ENCODE results near the gene GLB1L.

The GLB1L gene

DNA sequence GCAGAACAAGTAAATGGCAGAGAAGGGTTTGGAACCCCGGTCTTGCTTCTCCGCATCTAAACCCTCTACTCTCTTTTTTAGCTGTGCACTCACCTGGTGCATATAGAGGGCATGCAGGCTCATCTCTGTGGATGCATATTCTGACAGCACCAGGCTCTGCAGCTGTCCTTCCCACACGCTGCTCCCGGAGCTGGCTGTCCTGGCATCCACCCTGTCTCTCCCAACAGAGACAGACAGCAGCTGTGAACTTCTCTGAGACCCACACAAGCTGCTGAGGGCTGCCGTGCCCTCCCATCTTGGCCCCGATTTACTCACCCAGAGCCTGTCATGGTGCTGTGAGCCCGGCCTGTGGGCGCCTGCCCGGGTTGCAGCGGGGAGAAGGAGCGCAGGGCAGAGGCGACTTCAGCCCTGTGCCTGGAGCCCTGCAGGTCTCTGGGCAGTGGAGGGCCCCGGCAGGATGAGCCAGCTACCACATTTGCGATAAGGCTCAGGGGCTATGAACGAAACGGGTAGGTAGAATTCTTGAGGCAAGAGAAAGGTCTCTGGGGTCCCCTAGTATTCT, 23.2 kb downstream of the GLB1L start:
- TF ChIP-seq, protein P1, sequence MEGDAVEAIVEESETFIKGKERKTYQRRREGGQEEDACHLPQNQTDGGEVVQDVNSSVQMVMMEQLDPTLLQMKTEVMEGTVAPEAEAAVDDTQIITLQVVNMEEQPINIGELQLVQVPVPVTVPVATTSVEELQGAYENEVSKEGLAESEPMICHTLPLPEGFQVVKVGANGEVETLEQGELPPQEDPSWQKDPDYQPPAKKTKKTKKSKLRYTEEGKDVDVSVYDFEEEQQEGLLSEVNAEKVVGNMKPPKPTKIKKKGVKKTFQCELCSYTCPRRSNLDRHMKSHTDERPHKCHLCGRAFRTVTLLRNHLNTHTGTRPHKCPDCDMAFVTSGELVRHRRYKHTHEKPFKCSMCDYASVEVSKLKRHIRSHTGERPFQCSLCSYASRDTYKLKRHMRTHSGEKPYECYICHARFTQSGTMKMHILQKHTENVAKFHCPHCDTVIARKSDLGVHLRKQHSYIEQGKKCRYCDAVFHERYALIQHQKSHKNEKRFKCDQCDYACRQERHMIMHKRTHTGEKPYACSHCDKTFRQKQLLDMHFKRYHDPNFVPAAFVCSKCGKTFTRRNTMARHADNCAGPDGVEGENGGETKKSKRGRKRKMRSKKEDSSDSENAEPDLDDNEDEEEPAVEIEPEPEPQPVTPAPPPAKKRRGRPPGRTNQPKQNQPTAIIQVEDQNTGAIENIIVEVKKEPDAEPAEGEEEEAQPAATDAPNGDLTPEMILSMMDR (IDR thresholded peaks at IDR 0.05; ENCODE audit: insufficient read depth, low read depth, low read length, missing control alignments), result no peak
- no peak overlapping the region for H3K4me3 ChIP-seq (ENCODE audit: low read depth, low read length)
- DNase-seq (ENCODE audit: low read depth), result no peak

DNA sequence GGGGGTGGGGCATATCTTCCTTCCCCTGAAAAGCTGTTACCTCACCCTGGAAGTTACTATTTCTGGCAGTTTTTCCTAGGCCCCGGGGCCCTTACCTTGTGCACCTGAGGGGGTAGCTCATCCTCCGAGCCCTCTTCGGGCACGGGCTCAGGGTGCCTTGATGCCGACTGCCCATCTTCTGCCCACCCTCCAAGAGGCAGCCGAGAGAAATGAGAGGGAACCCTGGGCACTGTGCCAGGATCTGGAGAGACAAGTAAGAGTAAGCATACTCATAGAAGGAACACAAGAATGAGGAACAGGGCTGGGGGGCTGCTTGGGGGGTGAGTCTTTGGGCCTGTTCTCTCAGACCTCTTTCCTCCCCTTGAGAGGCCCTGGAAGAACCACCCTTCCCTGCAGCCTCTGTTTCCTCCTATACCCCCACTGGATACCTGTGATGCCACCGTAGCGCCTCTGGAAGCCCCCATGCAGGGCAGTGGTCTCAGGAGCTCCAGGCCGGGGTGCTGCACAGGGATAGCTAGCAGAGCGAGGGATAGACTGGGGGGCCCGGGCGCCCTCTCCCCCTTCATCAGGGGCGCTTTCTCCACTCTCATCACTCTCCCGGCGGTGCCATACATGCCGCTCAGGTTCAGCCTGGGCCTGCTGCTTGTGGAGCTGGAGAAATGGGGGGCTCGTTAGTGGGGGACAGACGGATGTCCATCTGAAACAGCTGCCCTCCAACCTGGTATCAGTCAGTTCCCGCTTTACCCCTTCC, 24.4 kb downstream of the GLB1L start:
- DNase-seq (ENCODE audit: low read depth), result no peak
- no peak overlapping the region for H3K4me3 ChIP-seq (ENCODE audit: low read depth, low read length)
- TF ChIP-seq, protein P1 (IDR thresholded peaks at IDR 0.05; ENCODE audit: insufficient read depth, low read depth, low read length, missing control alignments), result no peak

DNA sequence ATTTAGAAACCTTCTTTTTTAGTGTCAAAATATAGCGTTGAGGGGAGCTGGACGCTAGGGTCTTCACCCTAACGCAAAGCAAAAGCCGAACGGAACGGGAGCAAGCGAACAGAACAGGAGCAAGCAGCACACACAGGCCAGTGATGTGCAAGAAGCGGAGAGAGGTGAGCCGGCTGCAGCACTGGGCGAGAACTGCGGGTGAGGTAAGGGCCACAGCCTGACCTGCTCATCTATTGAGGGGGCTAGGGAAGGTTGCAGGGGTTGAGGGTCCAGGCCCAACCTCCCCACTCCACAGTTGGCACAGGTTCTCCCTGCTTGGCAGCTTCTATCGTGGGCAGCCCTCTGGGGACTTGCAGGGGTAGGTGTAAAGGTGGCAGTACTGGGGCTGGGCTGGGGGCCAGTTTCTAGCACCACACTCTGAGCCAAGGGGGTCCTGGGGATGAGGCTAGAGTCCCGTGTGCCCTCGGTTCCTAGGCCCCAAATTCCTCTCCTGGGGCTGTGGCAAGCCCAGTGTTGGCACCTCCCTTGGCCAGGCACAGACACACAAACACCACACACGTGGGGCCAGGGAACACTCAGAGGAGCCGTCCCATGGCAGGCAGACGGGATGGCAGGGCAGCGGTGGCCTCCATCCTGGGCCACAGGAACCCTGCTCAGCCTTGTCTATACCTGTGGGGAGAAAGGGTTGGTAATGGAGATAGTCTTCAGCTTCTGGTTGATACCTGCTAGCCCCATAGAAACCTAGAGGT, 25.3 kb downstream of the GLB1L start:
- no peak overlapping the region for H3K4me3 ChIP-seq (ENCODE audit: low read depth, low read length)
- TF ChIP-seq, protein P1 (IDR thresholded peaks at IDR 0.05; ENCODE audit: insufficient read depth, low read depth, low read length, missing control alignments), result no peak
- DNase-seq (ENCODE audit: low read depth), result no peak

DNA sequence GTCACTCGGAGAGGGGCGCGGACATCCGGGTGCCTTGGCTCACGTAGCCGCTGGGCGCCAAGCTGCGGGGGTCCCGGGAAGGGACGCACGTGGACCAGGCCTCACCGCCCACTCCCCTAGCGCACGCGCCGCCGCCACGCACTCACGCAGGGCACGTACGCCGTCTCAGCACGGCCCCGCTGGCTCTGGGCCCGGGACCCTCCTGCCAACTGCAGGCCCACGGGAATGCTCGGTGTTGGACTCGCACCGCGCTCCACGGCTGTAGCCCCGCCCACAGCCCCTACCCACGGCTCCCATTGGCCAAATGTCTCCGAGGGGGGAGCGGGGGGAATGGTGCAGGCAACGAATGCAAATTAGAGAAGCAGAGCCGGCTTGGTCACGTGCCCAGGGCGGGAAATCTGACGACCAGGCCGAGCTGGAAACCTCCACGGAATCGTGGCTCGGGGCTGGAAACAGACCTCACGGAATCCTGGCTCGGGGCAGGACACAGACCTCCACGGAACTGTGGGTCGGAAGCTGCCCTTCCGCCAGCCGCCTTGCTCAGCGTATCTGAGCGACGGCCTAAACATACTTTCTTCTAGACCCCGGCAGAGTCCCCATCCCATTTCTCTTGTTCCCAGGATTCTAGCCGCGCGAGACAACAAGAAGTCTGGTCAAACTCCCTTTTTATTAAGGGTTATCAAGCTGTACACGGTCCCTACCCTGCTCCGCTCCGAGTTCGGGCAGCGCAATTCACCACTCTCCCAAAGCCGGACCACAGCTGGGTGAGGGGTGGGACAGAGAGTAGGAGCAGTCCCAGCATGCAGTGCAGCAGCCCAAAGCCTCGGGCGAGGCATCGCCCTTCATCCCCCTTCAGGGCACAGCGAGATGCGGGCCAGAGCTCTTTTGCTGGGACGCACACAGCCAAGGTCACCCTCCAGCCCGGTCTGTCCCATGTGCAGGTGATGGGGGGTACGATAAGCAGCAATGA, 26.2 kb downstream of the GLB1L start, which contains the start of gene ABCB6:
Gene ABCB6, minus strand, starts transcription at position 227 of the 970 bp plus-strand sequence. CDS start 285 bp downstream, outside the sequence.
- DNase-seq (ENCODE audit: low read depth), result peak; percentile 92
- peak within 1 kb of the TSS; percentile 85 for H3K4me3 ChIP-seq (ENCODE audit: low read depth, low read length)
- TF ChIP-seq, protein P1 (IDR thresholded peaks at IDR 0.05; ENCODE audit: insufficient read depth, low read depth, low read length, missing control alignments), result no peak

DNA sequence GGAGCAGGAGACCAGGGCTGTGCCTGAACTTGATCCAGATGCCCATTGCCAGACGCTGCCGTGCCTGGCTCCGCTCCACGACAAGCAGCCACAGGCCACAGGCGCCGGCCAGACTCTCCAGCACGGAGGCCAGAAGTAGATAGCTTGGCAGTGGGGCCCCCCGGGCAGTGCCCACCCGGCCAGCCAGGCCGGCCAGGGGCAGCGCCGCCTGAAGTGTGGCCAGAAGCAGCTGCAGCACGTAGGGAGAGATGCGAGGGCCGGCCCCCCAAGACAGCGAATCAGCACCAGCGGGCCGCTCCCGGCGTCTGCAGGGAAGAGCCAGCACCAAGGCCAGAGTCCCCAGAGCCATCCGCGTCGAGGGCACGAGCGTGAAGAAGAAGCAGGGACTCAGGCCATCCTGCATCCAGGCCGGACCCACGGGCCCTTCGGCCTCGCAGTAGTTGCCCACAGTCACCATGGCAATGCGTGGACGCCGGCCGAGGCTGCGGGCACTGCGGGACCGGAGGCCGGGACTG, 27.0 kb downstream of the GLB1L start:
- TF ChIP-seq, protein P1 (IDR thresholded peaks at IDR 0.05; ENCODE audit: insufficient read depth, low read depth, low read length, missing control alignments), result no peak
- no peak for DNase-seq (ENCODE audit: low read depth)
- peak overlapping the region; percentile 85 for H3K4me3 ChIP-seq (ENCODE audit: low read depth, low read length)

DNA sequence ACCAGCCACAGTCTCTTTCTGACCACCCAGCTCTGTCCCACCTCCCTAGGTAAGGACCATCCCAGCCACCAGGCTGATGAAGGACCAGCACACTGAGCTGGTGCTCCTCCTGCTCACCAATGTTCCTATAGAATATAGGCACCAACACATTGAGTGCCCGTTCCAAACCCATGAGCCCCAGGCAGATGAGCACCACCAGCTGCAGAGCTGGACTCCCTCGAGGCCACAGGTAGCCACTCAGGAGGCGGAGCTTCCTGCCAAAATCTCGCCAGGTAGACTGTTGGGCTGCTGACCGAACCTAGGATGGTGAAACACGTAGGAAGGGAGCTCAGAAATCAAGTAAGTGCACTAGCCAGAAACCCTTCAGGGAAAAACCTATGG, 28.7 kb downstream of the GLB1L start:
- TF ChIP-seq, protein P1 (IDR thresholded peaks at IDR 0.05; ENCODE audit: insufficient read depth, low read depth, low read length, missing control alignments), result no peak
- DNase-seq (ENCODE audit: low read depth), result no peak
- no peak overlapping the region for H3K4me3 ChIP-seq (ENCODE audit: low read depth, low read length)

All from GM12865 (cell line).